DND-41 (cell line): Measurements from ENCODE around the gene CT45A6.
"Not testable (repeated sequence)": the region's sequence is repeated elsewhere in the genome, so short reads cannot be mapped to it uniquely, and the experiment has no call there.

Experiments
- ATAC-seq: fragments of 200-7000 bp; cut with Tn5 transposase; 3 replicates; pipeline ENCODE4 v1.9.1; 2021; ENCODE audit warnings: low read depth; ENCODE audit not compliant: insufficient read depth
- DNase-seq: peaks from one replicate; pipeline ENCODE4 v3.0.0-alpha.2; 2020
- H2AFZ ChIP-seq: 2 replicates; pipeline ENCODE4 v1.6.0; 2012; ENCODE audit warnings: low read depth, low read length
- H3K27ac ChIP-seq: 2 replicates; pipeline ENCODE4 v1.5.1; 2012; ENCODE audit warnings: low read length, inconsistent platforms
- H3K27me3 ChIP-seq: fragments of 200-600 bp; sonication (generic); 2 replicates; pipeline ENCODE4 v1.6.0; 2012; ENCODE audit warnings: low read length, mild to moderate bottlenecking, inconsistent platforms; ENCODE audit not compliant: insufficient read depth, poor library complexity
- H3K36me3 ChIP-seq: 2 replicates; pipeline ENCODE4 v1.5.1; 2012; ENCODE audit warnings: low read length, inconsistent platforms; ENCODE audit not compliant: insufficient read depth
- H3K4me1 ChIP-seq: 2 replicates; pipeline ENCODE4 v1.5.1; 2012; ENCODE audit warnings: mild to moderate bottlenecking, low read length; ENCODE audit not compliant: insufficient read depth
- H3K4me2 ChIP-seq: 2 replicates; pipeline ENCODE4 v1.6.0; 2012; ENCODE audit warnings: mild to moderate bottlenecking, moderate library complexity, low read length, inconsistent platforms; ENCODE audit not compliant: insufficient read depth
- H3K4me3 ChIP-seq, 2 experiments: fragments of 200-600 bp in 1 of 2; shearing (Covaris generic) in 1 of 2; 2 replicates each; pipeline ENCODE4 v1.5.1; 2012 to 2016; ENCODE audit warnings: inconsistent platforms in 2 of 2, low read length in 2 of 2, mild to moderate bottlenecking in 2 of 2, low read depth in 1 of 2, moderate library complexity in 1 of 2
- H3K79me2 ChIP-seq: 2 replicates; pipeline ENCODE4 v1.6.0; 2012; ENCODE audit warnings: low read length, inconsistent platforms; ENCODE audit not compliant: insufficient read depth
- H3K9ac ChIP-seq: 2 replicates; pipeline ENCODE4 v1.6.0; 2012; ENCODE audit warnings: low read depth, mild to moderate bottlenecking, inconsistent platforms, low read length, moderate library complexity
- H3K9me3 ChIP-seq: 2 replicates; pipeline ENCODE4 v1.5.1; 2012; ENCODE audit warnings: low read length, moderate library complexity, mild to moderate bottlenecking, inconsistent platforms; ENCODE audit not compliant: insufficient read depth, severe bottlenecking
- H4K20me1 ChIP-seq: 2 replicates; pipeline ENCODE4 v1.6.0; 2012; ENCODE audit warnings: low read length; ENCODE audit not compliant: insufficient read depth

CT45A6 gene

DNA sequence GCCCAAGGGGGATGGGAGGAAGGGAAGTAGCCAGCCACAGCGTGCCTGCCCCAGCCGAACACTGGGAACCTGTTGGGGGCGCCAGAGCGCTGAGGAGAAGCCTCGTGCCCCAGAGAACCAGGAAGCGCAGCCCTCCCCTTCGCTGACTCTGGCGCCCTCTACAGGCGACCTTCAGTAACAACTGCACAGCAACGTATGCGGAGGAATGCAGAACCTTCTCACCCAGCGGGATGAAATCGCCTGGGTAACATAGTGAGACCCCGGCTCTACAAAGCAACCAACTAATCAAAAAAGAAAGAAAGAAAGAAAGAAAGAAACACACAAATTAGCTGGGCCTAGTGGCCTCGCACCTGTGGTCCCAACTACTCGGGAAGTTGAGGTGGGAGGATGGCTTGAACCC, at the start of gene CT45A6:
Gene CT45A6 (minus strand): TSS at position 101 of the 400 bp plus-strand sequence. CDS start 3,794 bp downstream, outside the sequence.
- not testable (repeated sequence) for H3K79me2 ChIP-seq, H3K27ac ChIP-seq, H3K9ac ChIP-seq, H3K4me3 ChIP-seq, H3K36me3 ChIP-seq, H3K27me3 ChIP-seq, H3K9me3 ChIP-seq, H3K4me1 ChIP-seq, DNase-seq, H2AFZ ChIP-seq, H3K4me2 ChIP-seq, H4K20me1 ChIP-seq, ATAC-seq

DNA sequence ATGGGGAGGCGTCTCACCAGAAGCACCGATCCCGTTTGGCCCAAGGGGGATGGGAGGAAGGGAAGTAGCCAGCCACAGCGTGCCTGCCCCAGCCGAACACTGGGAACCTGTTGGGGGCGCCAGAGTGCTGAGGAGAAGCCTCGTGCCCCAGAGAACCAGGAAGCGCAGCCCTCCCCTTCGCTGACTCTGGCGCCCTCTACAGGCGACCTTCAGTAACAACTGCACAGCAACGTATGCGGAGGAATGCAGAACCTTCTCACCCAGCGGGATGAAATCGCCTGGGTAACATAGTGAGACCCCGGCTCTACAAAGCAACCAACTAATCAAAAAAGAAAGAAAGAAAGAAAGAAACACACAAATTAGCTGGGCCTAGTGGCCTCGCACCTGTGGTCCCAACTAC, 34.6 kb upstream of the CT45A6 start, which contains the start of gene CT45A7:
Gene CT45A7 (minus strand): TSS at position 101 of the 400 bp plus-strand sequence. CDS start 3,747 bp downstream, outside the sequence.
- H3K9me3 ChIP-seq, H3K79me2 ChIP-seq, H4K20me1 ChIP-seq, H3K36me3 ChIP-seq, H2AFZ ChIP-seq, DNase-seq, H3K27ac ChIP-seq, H3K27me3 ChIP-seq, ATAC-seq, H3K9ac ChIP-seq, H3K4me2 ChIP-seq, H3K4me3 ChIP-seq, H3K4me1 ChIP-seq: not testable (repeated sequence)

GRCh38 chrX:135819912-135820311, 17.3 kb upstream of the CT45A6 start, which contains the start of gene CT45A2:
CT45A2 (minus strand) TSS chrX:135820012; CDS start chrX:135816265, 3,747 bp downstream.
- not testable (repeated sequence) for H3K4me1 ChIP-seq, ATAC-seq, H2AFZ ChIP-seq, H3K36me3 ChIP-seq, H4K20me1 ChIP-seq, H3K4me3 ChIP-seq, H3K9ac ChIP-seq, H3K27me3 ChIP-seq, H3K27ac ChIP-seq, DNase-seq, H3K9me3 ChIP-seq, H3K4me2 ChIP-seq, H3K79me2 ChIP-seq

- H3K27me3 ChIP-seq, H3K27ac ChIP-seq, H3K9me3 ChIP-seq, H3K4me1 ChIP-seq, H3K36me3 ChIP-seq, H2AFZ ChIP-seq, H3K9ac ChIP-seq, H4K20me1 ChIP-seq, H3K4me2 ChIP-seq, H3K79me2 ChIP-seq, H3K4me3 ChIP-seq, DNase-seq, ATAC-seq: not testable (repeated sequence)
These were observed 17.2 kb downstream of the CT45A6 start, which contains the start of gene CT45A5 for GRCh38 chrX:135785403-135785802. CT45A5 (minus strand) TSS chrX:135785503; CDS start chrX:135781729, 3,774 bp downstream.

DNA sequence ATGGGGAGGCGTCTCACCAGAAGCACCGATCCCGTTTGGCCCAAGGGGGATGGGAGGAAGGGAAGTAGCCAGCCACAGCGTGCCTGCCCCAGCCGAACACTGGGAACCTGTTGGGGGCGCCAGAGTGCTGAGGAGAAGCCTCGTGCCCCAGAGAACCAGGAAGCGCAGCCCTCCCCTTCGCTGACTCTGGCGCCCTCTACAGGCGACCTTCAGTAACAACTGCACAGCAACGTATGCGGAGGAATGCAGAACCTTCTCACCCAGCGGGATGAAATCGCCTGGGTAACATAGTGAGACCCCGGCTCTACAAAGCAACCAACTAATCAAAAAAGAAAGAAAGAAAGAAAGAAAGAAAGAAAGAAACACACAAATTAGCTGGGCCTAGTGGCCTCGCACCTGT, 34.5 kb downstream of the CT45A6 start, which contains the start of gene CT45A3:
Gene CT45A3 (minus strand): TSS at position 101 of the 400 bp plus-strand sequence. CDS start 3,747 bp downstream, outside the sequence.
- not testable (repeated sequence) for ATAC-seq, H2AFZ ChIP-seq, H3K9ac ChIP-seq, H3K27me3 ChIP-seq, H3K27ac ChIP-seq, H3K4me3 ChIP-seq, H3K4me1 ChIP-seq, H4K20me1 ChIP-seq, H3K79me2 ChIP-seq, H3K36me3 ChIP-seq, H3K9me3 ChIP-seq, H3K4me2 ChIP-seq, DNase-seq

GRCh38 chrX:135744739-135745138, 57.8 kb downstream of the CT45A6 start:
- H3K27ac ChIP-seq, H3K79me2 ChIP-seq, H3K27me3 ChIP-seq, H3K4me2 ChIP-seq, H4K20me1 ChIP-seq, DNase-seq, H3K9me3 ChIP-seq, H2AFZ ChIP-seq, H3K9ac ChIP-seq, H3K4me1 ChIP-seq, H3K4me3 ChIP-seq, ATAC-seq, H3K36me3 ChIP-seq: not testable (repeated sequence)
